ENCODE data around the gene UGT1A8.
"Not testable (repeated sequence)": the region's sequence is repeated elsewhere in the genome, so short reads cannot be mapped to it uniquely, and the experiment has no call there.

The UGT1A8 gene

GRCh38 chr2:233691443-233692433 lies 74.3 kb downstream of the UGT1A8 start:
- no peak for TF ChIP-seq CTCF (IDR thresholded peaks at IDR 0.05; ENCODE audit: insufficient read depth, low read depth, low read length, missing control alignments)
- no peak for DNase-seq (ENCODE audit: low read depth)
- H3K4me3 ChIP-seq (ENCODE audit: low read depth, low read length): no peak overlapping the region

- TF ChIP-seq CTCF (IDR thresholded peaks at IDR 0.05; ENCODE audit: insufficient read depth, low read depth, low read length, missing control alignments): no peak
- DNase-seq (ENCODE audit: low read depth): no peak
- no peak within 1 kb of the TSS for H3K4me3 ChIP-seq (ENCODE audit: low read depth, low read length)
Observed at GRCh38 chr2:233692648-233693047, 75.2 kb downstream of the UGT1A8 start, which contains the start of gene UGT1A6. Gene UGT1A6 (plus strand): TSS chr2:233692890. CDS start chr2:233693005, 115 bp downstream.

GRCh38 chr2:233693963-233694362 lies 76.5 kb downstream of the UGT1A8 start:
- no peak overlapping the region for H3K4me3 ChIP-seq (ENCODE audit: low read depth, low read length)
- no peak for TF ChIP-seq CTCF (IDR thresholded peaks at IDR 0.05; ENCODE audit: insufficient read depth, low read depth, low read length, missing control alignments)

GRCh38 chr2:233698740-233699139 lies 81.3 kb downstream of the UGT1A8 start:
- no peak for DNase-seq (ENCODE audit: low read depth)
- no peak for TF ChIP-seq CTCF (IDR thresholded peaks at IDR 0.05; ENCODE audit: insufficient read depth, low read depth, low read length, missing control alignments)
- H3K4me3 ChIP-seq (ENCODE audit: low read depth, low read length): no peak overlapping the region

More at GRCh38 chr2:233693963-233694362, 76.5 kb downstream of the UGT1A8 start:
- no peak for DNase-seq (ENCODE audit: low read depth)

- no peak for TF ChIP-seq CTCF (IDR thresholded peaks at IDR 0.05; ENCODE audit: insufficient read depth, low read depth, low read length, missing control alignments)
- no peak for DNase-seq (ENCODE audit: low read depth)
- H3K4me3 ChIP-seq (ENCODE audit: low read depth, low read length): no peak overlapping the region
Observed at GRCh38 chr2:233699424-233700027, 82.1 kb downstream of the UGT1A8 start.

- H3K4me3 ChIP-seq (ENCODE audit: low read depth, low read length): no peak overlapping the region
- no peak for DNase-seq (ENCODE audit: low read depth)
- no peak for TF ChIP-seq CTCF (IDR thresholded peaks at IDR 0.05; ENCODE audit: insufficient read depth, low read depth, low read length, missing control alignments)
Observed at GRCh38 chr2:233700028-233700635, 82.7 kb downstream of the UGT1A8 start.

GRCh38 chr2:233700842-233701241 lies 83.4 kb downstream of the UGT1A8 start:
- H3K4me3 ChIP-seq (ENCODE audit: low read depth, low read length); DNase-seq (ENCODE audit: low read depth): not testable (repeated sequence)
